MCF 10A (cell line): Measurements from ENCODE around the gene PLCD3. TPM values are rescaled to one million over a fixed set of nuclear protein-coding genes. Genes with fewer than 3 reads are reported as not detected.

Source experiments
- BruUV-seq: library from RNA; stranded (reverse); fragments of 400-500 nt; replicated peaks from 2 replicates; lab custom pipeline; 2021; lab: Mats Ljungman, UMichigan
- CTCF ChIA-PET: fragments of 300-600 bp; sonication (Branson Sonifier 250); formaldehyde crosslinking; extraction: SDS; loops from one replicate; lab custom pipeline; 2021; ENCODE audit warnings: antibody characterized with exemption, inconsistent platforms; lab: Yijun Ruan, JAX
- POLR2A ChIA-PET: fragments of 300-600, 350-650 bp; sonication (Branson Sonifier 250); formaldehyde crosslinking; extraction: SDS; loops from one replicate; lab custom pipeline; 2020; ENCODE audit warnings: antibody characterized with exemption, inconsistent platforms; lab: Yijun Ruan, JAX
- DNase-seq: peaks from one replicate; pipeline ENCODE4 v3.0.0-alpha.2; 2018; ENCODE audit not compliant: unreplicated experiment
- H3K27ac Mint-ChIP-seq: one replicate; pipeline ENCODE4 v1.8.0; 2022; ENCODE audit warnings: mild to moderate bottlenecking, low read depth, mixed read lengths; ENCODE audit not compliant: unreplicated experiment
- H3K27me3 Mint-ChIP-seq: one replicate; pipeline ENCODE4 v1.8.0; 2022; ENCODE audit warnings: mixed read lengths; ENCODE audit not compliant: insufficient read depth, unreplicated experiment
- H3K36me3 Mint-ChIP-seq: one replicate; pipeline ENCODE4 v1.8.0; 2022; ENCODE audit warnings: mild to moderate bottlenecking, moderate library complexity, mixed read lengths; ENCODE audit not compliant: insufficient read depth, unreplicated experiment
- H3K4me1 Mint-ChIP-seq: one replicate; pipeline ENCODE4 v1.8.0; 2022; ENCODE audit warnings: mixed read lengths; ENCODE audit not compliant: insufficient read depth, unreplicated experiment
- H3K4me3 Mint-ChIP-seq: one replicate; pipeline ENCODE4 v1.8.0; 2022; ENCODE audit warnings: mild to moderate bottlenecking, moderate library complexity, mixed read lengths; ENCODE audit not compliant: unreplicated experiment
- H3K9me3 Mint-ChIP-seq: one replicate; pipeline ENCODE4 v1.8.0; 2022; ENCODE audit warnings: mixed read lengths; ENCODE audit not compliant: unreplicated experiment
- intact Hi-C: fragments of 100-400 bp; cut with micrococcal nuclease; formaldehyde crosslinking; loops from 2 replicates; pipeline ENCODE4 v1.14.1; 2022
- total RNA-seq: library from RNA; stranded (reverse); gene quantifications from 2 replicates; pipeline ENCODE4 v1.2.3, GENCODE V29; 2022
- TF ChIP-seq, protein P1 (sequence below): fragments of 200-600 bp; IDR thresholded peaks from one replicate; pipeline ENCODE4 v1.8.0; 2022; ENCODE audit warnings: antibody characterized with exemption, mild to moderate bottlenecking; ENCODE audit not compliant: unreplicated experiment

Gene PLCD3
- total RNA-seq, 1 experiment from 2014 or later = 69.7 TPM

DNA sequence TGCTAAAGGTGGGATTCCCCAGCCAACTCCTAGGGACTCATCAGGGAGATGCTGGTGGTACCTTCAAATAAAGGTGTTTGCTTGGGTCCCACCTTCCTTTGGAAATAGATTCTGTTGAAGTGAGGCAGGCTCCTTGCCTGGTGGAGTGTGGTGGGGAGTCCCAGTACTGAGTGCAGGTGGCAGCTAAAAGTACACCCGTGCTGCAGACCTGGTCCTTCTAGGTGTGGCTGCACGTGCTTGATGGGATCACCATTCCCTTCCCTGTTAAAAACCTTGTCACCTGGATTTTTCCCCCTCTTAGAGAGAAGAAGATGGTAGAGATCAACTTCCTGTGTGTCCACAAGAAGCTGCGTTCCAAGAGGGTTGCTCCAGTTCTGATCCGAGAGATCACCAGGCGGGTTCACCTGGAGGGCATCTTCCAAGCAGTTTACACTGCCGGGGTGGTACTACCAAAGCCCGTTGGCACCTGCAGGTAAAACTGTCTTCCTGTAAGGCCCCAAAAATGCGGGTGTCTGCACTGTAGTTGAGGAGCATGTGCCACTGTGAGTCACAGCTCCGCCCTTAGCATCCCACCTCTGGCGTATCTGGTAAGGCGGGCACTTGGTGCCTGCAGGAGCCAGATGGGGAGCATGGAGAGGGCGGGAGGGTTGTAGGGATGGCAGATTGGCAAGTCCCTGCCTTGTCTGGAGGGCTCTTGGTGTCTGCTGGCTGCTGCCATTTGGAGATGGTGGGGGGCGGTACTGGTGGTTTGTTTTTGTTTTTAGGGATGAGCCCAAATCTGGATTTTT, 34.0 kb downstream of the PLCD3 start:
- no peaks in the 10 kb centered on the region for H3K9me3 Mint-ChIP-seq
- no peaks in the 10 kb centered on the region for H3K27me3 Mint-ChIP-seq
- BruUV-seq = no TSS peak
- TF ChIP-seq, protein P1, sequence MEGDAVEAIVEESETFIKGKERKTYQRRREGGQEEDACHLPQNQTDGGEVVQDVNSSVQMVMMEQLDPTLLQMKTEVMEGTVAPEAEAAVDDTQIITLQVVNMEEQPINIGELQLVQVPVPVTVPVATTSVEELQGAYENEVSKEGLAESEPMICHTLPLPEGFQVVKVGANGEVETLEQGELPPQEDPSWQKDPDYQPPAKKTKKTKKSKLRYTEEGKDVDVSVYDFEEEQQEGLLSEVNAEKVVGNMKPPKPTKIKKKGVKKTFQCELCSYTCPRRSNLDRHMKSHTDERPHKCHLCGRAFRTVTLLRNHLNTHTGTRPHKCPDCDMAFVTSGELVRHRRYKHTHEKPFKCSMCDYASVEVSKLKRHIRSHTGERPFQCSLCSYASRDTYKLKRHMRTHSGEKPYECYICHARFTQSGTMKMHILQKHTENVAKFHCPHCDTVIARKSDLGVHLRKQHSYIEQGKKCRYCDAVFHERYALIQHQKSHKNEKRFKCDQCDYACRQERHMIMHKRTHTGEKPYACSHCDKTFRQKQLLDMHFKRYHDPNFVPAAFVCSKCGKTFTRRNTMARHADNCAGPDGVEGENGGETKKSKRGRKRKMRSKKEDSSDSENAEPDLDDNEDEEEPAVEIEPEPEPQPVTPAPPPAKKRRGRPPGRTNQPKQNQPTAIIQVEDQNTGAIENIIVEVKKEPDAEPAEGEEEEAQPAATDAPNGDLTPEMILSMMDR = no peak
- H3K27ac Mint-ChIP-seq = peak overlapping the region; percentile 86
- ChIA-PET CTCF (interaction anchor here (0.5 to 8.1 kb wide), 37 partner anchors 9 to 365 kb away, joined by 3 to 67 read pairs (median 5); partner anchors contain the start of genes ACBD4 and PLCD3), POLR2A (interaction anchor here (0.9 to 7.3 kb wide), 15 partner anchors 11 to 199 kb away, joined by 3 to 54 read pairs (median 5); partner anchors contain the start of genes ACBD4, EFTUD2, HEXIM1 and NMT1)
- no peak overlapping the region for H3K4me3 Mint-ChIP-seq
- H3K4me1 Mint-ChIP-seq = peaks cover 35% of the 10 kb centered on the region
- peaks cover 83% of the 10 kb centered on the region for H3K36me3 Mint-ChIP-seq
- DNase-seq = no peak
- intact Hi-C loops = loop anchor here (2.0 to 10.0 kb wide), 2 partner anchors 47 to 193 kb away; partner anchors contain the start of gene DCAKD

GRCh38 chr17:45096926-45097325, 35.4 kb downstream of the PLCD3 start:
- POLR2A ChIA-PET = interaction anchor here (0.6 to 1.6 kb wide), 4 partner anchors 30 to 50 kb away, joined by 3 to 10 read pairs (median 6); partner anchors contain the start of gene NMT1
- TF ChIP-seq, protein P1 = no peak
- intact Hi-C loops = loop anchor here (1.0 to 10.0 kb wide), 2 partner anchors 36 to 192 kb away; a partner anchor contains a TSS
- peaks cover 35% of the 10 kb centered on the region for H3K4me1 Mint-ChIP-seq
- H3K9me3 Mint-ChIP-seq = no peaks in the 10 kb centered on the region
- H3K36me3 Mint-ChIP-seq = peaks cover 84% of the 10 kb centered on the region
- BruUV-seq = no TSS peak
- H3K27me3 Mint-ChIP-seq = no peaks in the 10 kb centered on the region
- CTCF ChIA-PET = interaction anchor here (0.6 to 8.1 kb wide), 19 partner anchors 8 to 197 kb away, joined by 3 to 67 read pairs (median 5); partner anchors contain the start of genes ACBD4 and NMT1
- H3K4me3 Mint-ChIP-seq = no peak overlapping the region
- no peak overlapping the region for H3K27ac Mint-ChIP-seq
- no peak for DNase-seq

DNA sequence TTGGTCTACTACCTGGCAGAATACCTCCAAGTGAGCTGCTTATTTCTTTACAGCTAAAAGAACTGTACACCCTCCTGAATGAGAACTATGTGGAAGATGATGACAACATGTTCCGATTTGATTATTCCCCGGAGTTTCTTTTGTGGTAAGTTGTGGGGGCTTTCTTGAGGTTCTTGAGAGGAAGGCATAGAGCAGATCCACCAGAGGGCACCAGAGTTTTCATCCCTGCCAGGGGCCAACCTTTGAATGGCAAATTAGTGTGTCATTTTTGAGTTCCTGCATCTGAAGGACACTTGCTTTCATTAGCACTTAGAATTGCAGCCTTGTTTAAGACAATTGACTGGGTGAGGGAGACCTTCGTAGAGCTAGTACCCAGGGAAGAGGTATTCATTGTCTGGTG, 36.2 kb downstream of the PLCD3 start:
- CTCF ChIA-PET = interaction anchor here (0.5 to 8.1 kb wide), 20 partner anchors 9 to 196 kb away, joined by 3 to 67 read pairs (median 5); partner anchors contain the start of genes ACBD4 and NMT1
- Mint-ChIP-seq H3K27me3 (no peaks in the 10 kb centered on the region), H3K4me3 (no peak overlapping the region), H3K36me3 (peaks cover 82% of the 10 kb centered on the region), H3K27ac (peak overlapping the region; percentile 73), H3K9me3 (no peaks in the 10 kb centered on the region), H3K4me1 (peaks cover 32% of the 10 kb centered on the region)
- TF ChIP-seq, protein P1 = peak; percentile 53
- POLR2A ChIA-PET = interaction anchor here (0.6 to 1.6 kb wide), 6 partner anchors 31 to 49 kb away, joined by 3 to 10 read pairs (median 4); partner anchors contain the start of genes DCAKD and NMT1
- DNase-seq = peak; percentile 38
- BruUV-seq = no TSS peak
- intact Hi-C loops = loop anchor here (1.0 to 10.0 kb wide), 2 partner anchors 37 to 191 kb away; a partner anchor contains a TSS
